WERI-Rb-1 (cell line): ENCODE measurements around the gene SPRED1.
"Not testable (repeated sequence)": the region's sequence is repeated elsewhere in the genome, so short reads cannot be mapped to it uniquely, and the experiment has no call there.

ENCODE experiments used
- DNase-seq: peaks from one replicate; pipeline ENCODE4 v3.0.0-alpha.2; 2020
- H3K27ac ChIP-seq: fragments of 250-450 bp; sonication (Bioruptor Pico); 2 replicates; pipeline ENCODE4 v1.5.1; 2020; ENCODE audit warnings: mild to moderate bottlenecking, moderate library complexity
- H3K27me3 ChIP-seq: fragments of 250-450 bp; sonication (Bioruptor Pico); 2 replicates; pipeline ENCODE4 v1.5.1; 2021; ENCODE audit warnings: mild to moderate bottlenecking, low read depth, moderate library complexity; ENCODE audit not compliant: insufficient read depth, severe bottlenecking
- H3K36me3 ChIP-seq: fragments of 250-450 bp; sonication (Bioruptor Pico); 2 replicates; pipeline ENCODE4 v1.5.1; 2020; ENCODE audit warnings: mild to moderate bottlenecking, moderate library complexity
- H3K4me3 ChIP-seq: 2 replicates; pipeline ENCODE4 v1.5.1; 2011; ENCODE audit warnings: low read depth, mild to moderate bottlenecking, control low read depth, low read length
- H3K9me3 ChIP-seq: fragments of 250-450 bp; sonication (Bioruptor Pico); 2 replicates; pipeline ENCODE4 v1.5.1; 2021; ENCODE audit warnings: mild to moderate bottlenecking, moderate library complexity; ENCODE audit not compliant: severe bottlenecking
- CTCF ChIP-seq: IDR thresholded peaks from 2 replicates; pipeline ENCODE4 v1.5.1; 2011; ENCODE audit warnings: low read depth, mild to moderate bottlenecking, control low read depth, inconsistent platforms, low read length

SPRED1 gene

GRCh38 chr15:38274135-38274534 is 21.5 kb downstream of the SPRED1 start:
- no peak for TF ChIP-seq CTCF
- H3K36me3 ChIP-seq = no peaks in the 10 kb centered on the region
- no peak for DNase-seq
- no peak overlapping the region for H3K27ac ChIP-seq
- no peaks in the 10 kb centered on the region for H3K9me3 ChIP-seq
- no peaks in the 10 kb centered on the region for H3K27me3 ChIP-seq
- H3K4me3 ChIP-seq = no peak overlapping the region

- no peaks in the 10 kb centered on the region for H3K27me3 ChIP-seq
- H3K27ac ChIP-seq = no peak overlapping the region
- H3K36me3 ChIP-seq = no peaks in the 10 kb centered on the region
- no peak for DNase-seq
- H3K9me3 ChIP-seq = no peaks in the 10 kb centered on the region
- no peak overlapping the region for H3K4me3 ChIP-seq
- no peak for TF ChIP-seq CTCF
Measured at GRCh38 chr15:38275959-38276358, 23.3 kb downstream of the SPRED1 start.

- not testable (repeated sequence) for H3K4me3 ChIP-seq, H3K36me3 ChIP-seq, H3K27ac ChIP-seq, H3K27me3 ChIP-seq, H3K9me3 ChIP-seq, DNase-seq
Measured at GRCh38 chr15:38277281-38277680, 24.6 kb downstream of the SPRED1 start.

GRCh38 chr15:38281031-38281430 is 28.4 kb downstream of the SPRED1 start:
- Histone ChIP-seq H3K9me3 (no peaks in the 10 kb centered on the region), H3K4me3 (no peak overlapping the region), H3K36me3 (no peaks in the 10 kb centered on the region), H3K27me3 (no peaks in the 10 kb centered on the region), H3K27ac (no peak overlapping the region)
- DNase-seq = no peak
- no peak for TF ChIP-seq CTCF

- Histone ChIP-seq H3K27me3 (no peaks in the 10 kb centered on the region), H3K27ac (no peak overlapping the region), H3K36me3 (no peaks in the 10 kb centered on the region), H3K9me3 (no peaks in the 10 kb centered on the region), H3K4me3 (no peak overlapping the region)
- no peak for TF ChIP-seq CTCF
- DNase-seq = no peak
Measured at GRCh38 chr15:38283010-38283409, 30.4 kb downstream of the SPRED1 start.

- Histone ChIP-seq H3K27me3 (peaks cover 10% of the 10 kb centered on the region), H3K9me3 (no peaks in the 10 kb centered on the region), H3K4me3 (no peak overlapping the region), H3K36me3 (no peaks in the 10 kb centered on the region), H3K27ac (no peak overlapping the region)
- no peak for DNase-seq
- no peak for TF ChIP-seq CTCF
Measured at GRCh38 chr15:38285456-38285855, 32.8 kb downstream of the SPRED1 start.
